ENCODE results near the gene ITGB6. TPM values are rescaled to one million over a fixed set of nuclear protein-coding genes. Genes with fewer than 3 reads are reported as not detected.

Gene ITGB6
- polyA plus RNA-seq, 1 experiment: not detected

DNA sequence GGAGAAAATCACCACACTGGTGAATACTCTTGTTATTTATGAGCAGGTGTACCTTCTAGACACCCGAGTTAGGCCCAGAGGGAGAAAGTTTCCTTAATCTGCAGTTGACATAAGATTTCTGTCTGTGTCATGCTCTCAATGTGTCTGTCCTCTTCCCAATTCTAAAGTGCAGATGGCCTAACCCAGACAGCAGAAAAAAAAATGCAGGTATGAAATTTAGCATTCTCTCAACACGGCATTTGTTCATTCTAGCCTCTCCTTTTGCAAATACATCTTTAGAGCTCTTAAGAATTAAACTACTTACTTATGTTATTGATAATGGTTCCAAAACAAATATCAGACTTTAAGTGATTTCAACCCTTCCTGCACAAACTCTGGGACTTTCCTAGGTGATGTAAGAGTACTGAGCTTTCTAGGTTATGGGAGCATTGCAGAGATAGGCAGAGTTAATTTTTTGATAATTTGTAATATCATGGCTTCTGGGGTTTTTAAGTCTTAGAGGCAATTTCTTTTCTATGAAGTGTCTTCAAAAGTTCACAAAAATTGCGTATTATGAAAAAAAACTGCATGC is 32.9 kb upstream of the ITGB6 start:
- CTCF ChIA-PET: interaction anchor here (2.2 kb wide), 1 partner anchor 19 kb away, joined by 7 read pairs; no protein-coding TSS in a partner anchor
- no peaks in the 10 kb centered on the region for H3K9me3 ChIP-seq (ENCODE audit: control insufficient read depth, insufficient read depth, low read length)
- POLR2A ChIA-PET: no interaction called here
- no peaks in the 10 kb centered on the region for H3K27me3 ChIP-seq (ENCODE audit: control insufficient read depth, insufficient read depth, low read length)
- H3K27ac ChIP-seq (ENCODE audit: low read depth, low read length): no peak overlapping the region
- DNase-seq (ENCODE audit: low read depth, low spot score): no peak
- H3K4me3 ChIP-seq (ENCODE audit: low read depth, low read length): no peak overlapping the region
- TF ChIP-seq, protein P1, sequence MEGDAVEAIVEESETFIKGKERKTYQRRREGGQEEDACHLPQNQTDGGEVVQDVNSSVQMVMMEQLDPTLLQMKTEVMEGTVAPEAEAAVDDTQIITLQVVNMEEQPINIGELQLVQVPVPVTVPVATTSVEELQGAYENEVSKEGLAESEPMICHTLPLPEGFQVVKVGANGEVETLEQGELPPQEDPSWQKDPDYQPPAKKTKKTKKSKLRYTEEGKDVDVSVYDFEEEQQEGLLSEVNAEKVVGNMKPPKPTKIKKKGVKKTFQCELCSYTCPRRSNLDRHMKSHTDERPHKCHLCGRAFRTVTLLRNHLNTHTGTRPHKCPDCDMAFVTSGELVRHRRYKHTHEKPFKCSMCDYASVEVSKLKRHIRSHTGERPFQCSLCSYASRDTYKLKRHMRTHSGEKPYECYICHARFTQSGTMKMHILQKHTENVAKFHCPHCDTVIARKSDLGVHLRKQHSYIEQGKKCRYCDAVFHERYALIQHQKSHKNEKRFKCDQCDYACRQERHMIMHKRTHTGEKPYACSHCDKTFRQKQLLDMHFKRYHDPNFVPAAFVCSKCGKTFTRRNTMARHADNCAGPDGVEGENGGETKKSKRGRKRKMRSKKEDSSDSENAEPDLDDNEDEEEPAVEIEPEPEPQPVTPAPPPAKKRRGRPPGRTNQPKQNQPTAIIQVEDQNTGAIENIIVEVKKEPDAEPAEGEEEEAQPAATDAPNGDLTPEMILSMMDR (IDR thresholded peaks at IDR 0.05; ENCODE audit: low read depth, low read length): no peak

DNA sequence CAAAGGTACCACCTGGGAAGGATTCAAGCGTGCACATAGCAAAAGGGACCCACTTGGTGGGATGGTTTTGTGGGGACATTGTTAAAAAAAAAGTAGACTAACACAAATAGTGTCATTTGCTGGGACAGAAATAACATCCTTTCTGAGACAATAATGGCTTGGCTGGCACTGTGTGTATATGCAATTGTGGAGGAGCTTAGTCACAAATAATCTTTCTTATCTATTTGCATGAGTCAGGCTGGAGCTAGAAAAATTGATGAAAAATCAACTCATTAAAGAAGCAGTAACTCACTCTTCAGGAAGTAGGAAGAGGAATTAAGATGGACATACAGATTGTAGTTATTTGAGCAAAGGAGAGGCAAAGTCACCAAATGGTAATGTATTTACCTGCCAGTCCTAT is 29.5 kb upstream of the ITGB6 start:
- no peak overlapping the region for H3K4me3 ChIP-seq (ENCODE audit: low read depth, low read length)
- ChIA-PET POLR2A (no interaction called here), CTCF (interaction anchor here (1.5 kb wide), 1 partner anchor 23 kb away, joined by 14 read pairs; no protein-coding TSS in a partner anchor)
- H3K27me3 ChIP-seq (ENCODE audit: control insufficient read depth, insufficient read depth, low read length): no peaks in the 10 kb centered on the region
- no peaks in the 10 kb centered on the region for H3K9me3 ChIP-seq (ENCODE audit: control insufficient read depth, insufficient read depth, low read length)
- no peak for DNase-seq (ENCODE audit: low read depth, low spot score)
- TF ChIP-seq, protein P1 (IDR thresholded peaks at IDR 0.05; ENCODE audit: low read depth, low read length): no peak
- no peak overlapping the region for H3K27ac ChIP-seq (ENCODE audit: low read depth, low read length)

DNA sequence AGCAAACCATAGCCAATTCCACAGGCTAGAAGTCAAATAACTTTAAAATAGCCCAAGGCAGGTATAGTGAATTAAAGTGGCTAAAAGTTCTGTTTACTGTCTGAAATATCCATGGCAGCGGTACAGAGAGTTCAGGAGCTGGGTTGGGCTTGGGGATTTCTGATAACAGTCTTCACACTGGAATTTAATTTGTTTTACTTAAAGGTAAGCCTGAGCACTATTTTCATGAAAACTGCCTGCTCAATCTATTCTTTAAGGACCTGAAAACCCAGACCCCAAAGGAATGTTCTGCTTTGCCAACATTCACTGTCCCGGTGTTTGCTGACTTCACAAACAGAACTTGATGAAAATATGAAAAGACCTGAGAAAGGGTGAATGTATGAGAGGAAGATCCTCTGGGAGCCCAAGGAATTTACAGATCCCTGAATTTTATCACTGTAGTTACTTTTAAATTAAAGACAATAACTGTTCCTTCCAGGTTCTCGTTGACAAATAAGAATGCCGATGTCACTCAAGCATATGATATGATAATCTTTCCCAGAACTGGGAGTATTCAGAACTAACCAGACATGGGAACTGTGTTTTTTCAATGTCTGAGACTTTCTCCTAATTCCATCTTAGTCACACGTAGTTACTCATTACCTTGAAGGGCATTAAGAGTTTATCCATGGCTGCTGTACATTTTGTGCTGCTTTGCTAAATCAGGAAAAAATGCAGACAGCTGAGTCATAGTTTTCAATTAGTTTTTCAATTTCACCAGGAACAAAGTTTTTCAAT is 28.3 kb upstream of the ITGB6 start:
- TF ChIP-seq, protein P1 (IDR thresholded peaks at IDR 0.05; ENCODE audit: low read depth, low read length): no peak
- ChIA-PET CTCF (interaction anchor here (1.0 to 1.3 kb wide), 2 partner anchors 42 to 835 kb away, joined by 4 to 5 read pairs; no protein-coding TSS in a partner anchor), POLR2A (no interaction called here)
- Histone ChIP-seq H3K4me3 (ENCODE audit: low read depth, low read length) (no peak overlapping the region), H3K9me3 (ENCODE audit: control insufficient read depth, insufficient read depth, low read length) (no peaks in the 10 kb centered on the region), H3K27me3 (ENCODE audit: control insufficient read depth, insufficient read depth, low read length) (no peaks in the 10 kb centered on the region), H3K27ac (ENCODE audit: low read depth, low read length) (no peak overlapping the region)
- DNase-seq (ENCODE audit: low read depth, low spot score): no peak

DNA sequence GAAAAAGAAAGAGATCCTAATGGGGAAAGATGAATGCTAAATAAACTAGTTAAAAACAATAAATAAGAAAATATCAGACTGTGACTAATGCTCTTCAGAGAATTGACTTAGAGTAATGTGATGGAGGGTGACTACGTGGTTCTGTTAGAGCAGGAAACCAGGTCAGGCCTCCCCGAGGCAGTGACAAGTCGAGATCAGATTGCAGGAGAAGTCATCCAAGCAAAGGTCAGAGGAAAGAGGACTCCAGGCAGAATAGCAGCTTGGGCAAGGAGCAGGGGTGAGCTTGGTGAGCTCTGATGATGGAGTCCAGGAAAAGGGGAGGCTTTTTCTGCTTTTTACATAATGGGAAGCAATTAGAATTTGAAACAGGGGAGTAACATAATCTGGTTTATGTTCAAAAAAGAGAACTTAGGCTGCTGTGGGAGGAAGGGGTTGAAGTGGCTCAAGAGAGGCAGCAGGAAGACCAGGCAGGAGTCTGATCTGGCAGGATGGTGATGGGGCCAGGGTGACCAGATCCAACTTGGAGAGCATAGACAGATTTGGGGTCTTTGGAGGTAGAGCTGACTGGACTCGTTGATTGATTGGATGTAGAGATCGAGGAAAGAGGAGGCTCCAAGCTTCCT is 27.3 kb upstream of the ITGB6 start:
- DNase-seq (ENCODE audit: low read depth, low spot score): no peak
- no peaks in the 10 kb centered on the region for H3K9me3 ChIP-seq (ENCODE audit: control insufficient read depth, insufficient read depth, low read length)
- no peaks in the 10 kb centered on the region for H3K27me3 ChIP-seq (ENCODE audit: control insufficient read depth, insufficient read depth, low read length)
- CTCF ChIA-PET: interaction anchor here (0.7 to 3.9 kb wide), 3 partner anchors 25 to 836 kb away, joined by 3 to 18 read pairs (median 5); no protein-coding TSS in a partner anchor
- POLR2A ChIA-PET: no interaction called here
- H3K27ac ChIP-seq (ENCODE audit: low read depth, low read length): no peak overlapping the region
- TF ChIP-seq, protein P1 (IDR thresholded peaks at IDR 0.05; ENCODE audit: low read depth, low read length): no peak
- no peak overlapping the region for H3K4me3 ChIP-seq (ENCODE audit: low read depth, low read length)

Measured in AG04450 (cell line).